ENCODE measurements around the gene CDRT15.
"Not testable (repeated sequence)": the region's sequence is repeated elsewhere in the genome, so short reads cannot be mapped to it uniquely, and the experiment has no call there.

DNA sequence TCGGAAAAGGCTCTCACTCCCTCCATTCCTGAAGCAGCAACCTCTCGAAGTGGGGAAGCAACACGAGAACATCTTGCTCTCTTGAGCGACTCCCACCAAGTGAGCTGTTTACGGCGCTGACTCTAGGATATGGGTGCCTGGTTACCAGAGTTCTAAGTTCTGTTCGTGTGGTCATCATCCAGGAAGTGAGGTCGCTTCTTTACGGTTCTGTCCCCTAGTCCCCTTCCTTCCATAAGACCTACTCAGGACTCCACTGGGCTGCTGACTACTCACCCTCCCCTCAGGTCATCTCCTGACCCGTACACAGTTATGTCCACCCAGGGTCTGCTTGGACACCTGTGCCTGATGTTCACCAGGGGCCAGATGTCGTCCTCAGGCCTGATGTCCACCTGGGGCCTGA is at the start of gene CDRT15:
- TF ChIP-seq CTCF, POLR2A, POLR2AphosphoS5 (IDR thresholded peaks at IDR 0.05): not testable (repeated sequence)
